Mesodermal cell (in vitro differentiated cells): ENCODE measurements around the gene PHB1.

ENCODE experiments used
- H3K27ac ChIP-seq: 2 replicates; pipeline ENCODE4 v1.7.0; 2013; ENCODE audit warnings: mild to moderate bottlenecking, low read depth, low read length, moderate library complexity; ENCODE audit not compliant: severe bottlenecking
- H3K36me3 ChIP-seq: 2 replicates; pipeline ENCODE4 v1.7.1; 2013; ENCODE audit warnings: mild to moderate bottlenecking, low read length, moderate library complexity; ENCODE audit not compliant: control insufficient read depth, insufficient read depth
- H3K4me1 ChIP-seq: one replicate; pipeline ENCODE4 v1.7.1; 2013; ENCODE audit warnings: mild to moderate bottlenecking, low read length; ENCODE audit not compliant: insufficient read depth, control insufficient read depth, poor library complexity, severe bottlenecking
- H3K4me3 ChIP-seq: 2 replicates; pipeline ENCODE4 v1.7.0; 2013; ENCODE audit warnings: low read length, control low read depth, mild to moderate bottlenecking; ENCODE audit not compliant: insufficient read depth, poor library complexity, severe bottlenecking; ENCODE audit errors: extremely low read depth
- H3K9me3 ChIP-seq: 2 replicates; pipeline ENCODE4 v1.7.1; 2013; ENCODE audit warnings: mild to moderate bottlenecking, low read length, moderate library complexity; ENCODE audit not compliant: control insufficient read depth
- WGBS, 2 experiments: methylation state at CpG; one replicate each; pipeline ENCODE4 v1.1.5; 2013; ENCODE audit warnings: missing lambda C conversion rate in 2 of 2; ENCODE audit not compliant: insufficient coverage in 2 of 2; 5-methylcytosine and 5-hydroxymethylcytosine counted together

The PHB1 gene

GRCh38 chr17:49452661-49453060, 38.0 kb upstream of the PHB1 start:
- H3K36me3 ChIP-seq = no peaks in the 10 kb centered on the region
- no peak overlapping the region for H3K27ac ChIP-seq
- H3K4me3 ChIP-seq = no peak overlapping the region
- no peaks in the 10 kb centered on the region for H3K9me3 ChIP-seq
- 98 to 100% methylated on average over 4 to 5 of the region's 5 CpGs for WGBS, 2 experiments
- peaks cover 58% of the 10 kb centered on the region for H3K4me1 ChIP-seq

- H3K4me1 ChIP-seq = peaks cover 60% of the 10 kb centered on the region
- H3K4me3 ChIP-seq = no peak overlapping the region
- 82% methylated on average over 2 of the region's 5 CpGs; no CpG with 5 or more reads in 1 of the 2 experiments for WGBS, 2 experiments
- no peaks in the 10 kb centered on the region for H3K36me3 ChIP-seq
- no peaks in the 10 kb centered on the region for H3K9me3 ChIP-seq
- H3K27ac ChIP-seq = no peak overlapping the region
These were observed 37.5 kb upstream of the PHB1 start for GRCh38 chr17:49452201-49452600.

GRCh38 chr17:49450735-49451134, 36.1 kb upstream of the PHB1 start:
- Histone ChIP-seq H3K27ac (peak overlapping the region; percentile 29), H3K36me3 (no peaks in the 10 kb centered on the region), H3K9me3 (no peaks in the 10 kb centered on the region), H3K4me3 (no peak overlapping the region), H3K4me1 (peaks cover 55% of the 10 kb centered on the region)
- WGBS, 2 experiments = 70 to 80% methylated on average over 1 to 2 of the region's 3 CpGs

- no peaks in the 10 kb centered on the region for H3K9me3 ChIP-seq
- H3K27ac ChIP-seq = no peak overlapping the region
- H3K36me3 ChIP-seq = no peaks in the 10 kb centered on the region
- no peak overlapping the region for H3K4me3 ChIP-seq
- H3K4me1 ChIP-seq = peaks cover 51% of the 10 kb centered on the region
- WGBS, 2 experiments = 100% methylated on average over 1 to 2 of the region's 4 CpGs
These were observed 35.5 kb upstream of the PHB1 start for GRCh38 chr17:49450181-49450580.

- Histone ChIP-seq H3K9me3 (no peaks in the 10 kb centered on the region), H3K4me1 (peaks cover 32% of the 10 kb centered on the region), H3K4me3 (no peak overlapping the region), H3K36me3 (no peaks in the 10 kb centered on the region), H3K27ac (no peak overlapping the region)
- WGBS, 2 experiments = 87 to 98% methylated on average over 8 of the region's 9 CpGs
These were observed 33.1 kb upstream of the PHB1 start for GRCh38 chr17:49447628-49448302.

GRCh38 chr17:49445591-49445990, 30.9 kb upstream of the PHB1 start:
- Histone ChIP-seq H3K36me3 (no peaks in the 10 kb centered on the region), H3K4me3 (no peak overlapping the region), H3K4me1 (peaks cover 15% of the 10 kb centered on the region), H3K27ac (no peak overlapping the region), H3K9me3 (peaks cover 3% of the 10 kb centered on the region)
- 89 to 96% methylated on average over 5 to 6 of the region's 7 CpGs for WGBS, 2 experiments

- 95% methylated on average over 8 to 11 of the region's 12 CpGs for WGBS, 2 experiments
- Histone ChIP-seq H3K27ac (no peak overlapping the region), H3K9me3 (peaks cover 3% of the 10 kb centered on the region), H3K36me3 (no peaks in the 10 kb centered on the region), H3K4me3 (no peak overlapping the region), H3K4me1 (peaks cover 22% of the 10 kb centered on the region)
These were observed 29.7 kb upstream of the PHB1 start for GRCh38 chr17:49444384-49444783.

- Histone ChIP-seq H3K9me3 (peaks cover 3% of the 10 kb centered on the region), H3K4me3 (no peak overlapping the region), H3K27ac (no peak overlapping the region), H3K4me1 (peaks cover 27% of the 10 kb centered on the region), H3K36me3 (no peaks in the 10 kb centered on the region)
- 92 to 96% methylated on average over 4 to 6 of the region's 6 CpGs for WGBS, 2 experiments
These were observed 29.2 kb upstream of the PHB1 start for GRCh38 chr17:49443862-49444261.

- Histone ChIP-seq H3K27ac (no peak overlapping the region), H3K4me1 (peaks cover 30% of the 10 kb centered on the region), H3K9me3 (peaks cover 3% of the 10 kb centered on the region), H3K4me3 (no peak overlapping the region), H3K36me3 (no peaks in the 10 kb centered on the region)
- WGBS, 2 experiments = 79 to 82% methylated on average over 8 to 9 of the region's 9 CpGs
These were observed 27.4 kb upstream of the PHB1 start for GRCh38 chr17:49442041-49442440.

- Histone ChIP-seq H3K36me3 (no peaks in the 10 kb centered on the region), H3K4me1 (peaks cover 30% of the 10 kb centered on the region), H3K9me3 (peaks cover 3% of the 10 kb centered on the region), H3K27ac (no peak overlapping the region), H3K4me3 (no peak overlapping the region)
- WGBS, 2 experiments = 68 to 80% methylated on average over 1 to 3 of the region's 4 CpGs
These were observed 26.9 kb upstream of the PHB1 start for GRCh38 chr17:49441578-49441977.

- H3K36me3 ChIP-seq = no peaks in the 10 kb centered on the region
- peaks cover 30% of the 10 kb centered on the region for H3K4me1 ChIP-seq
- WGBS, 2 experiments = no CpG with 5 or more reads among the region's 1 CpG
- no peak overlapping the region for H3K27ac ChIP-seq
- no peak overlapping the region for H3K4me3 ChIP-seq
- H3K9me3 ChIP-seq = peaks cover 3% of the 10 kb centered on the region
These were observed 25.9 kb upstream of the PHB1 start for GRCh38 chr17:49440581-49440980.
